ENCODE data around the gene CYP1A2.
"Not testable (repeated sequence)": the region's sequence is repeated elsewhere in the genome, so short reads cannot be mapped to it uniquely, and the experiment has no call there.

Gene CYP1A2

DNA sequence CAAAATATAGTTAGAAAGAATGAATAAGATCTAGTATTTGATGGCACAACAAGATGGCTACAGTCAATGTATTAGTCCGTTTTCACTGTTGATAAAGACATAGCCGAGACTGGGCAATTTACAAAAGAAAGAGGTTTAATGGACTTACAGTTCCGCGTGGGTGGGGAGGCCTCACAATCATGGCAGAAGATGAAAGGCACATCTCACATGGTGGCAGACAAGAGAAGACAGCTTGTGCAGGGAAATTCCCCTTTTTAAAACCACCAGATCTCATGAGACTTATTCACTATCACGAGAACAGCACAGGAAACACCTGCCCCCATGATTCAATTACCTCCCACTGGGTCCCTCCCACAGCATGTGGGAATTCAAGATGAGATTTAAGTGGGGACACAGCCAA lies 10.4 kb upstream of the CYP1A2 start:
- not testable (repeated sequence) for DNase-seq

- DNase-seq = no peak
Observed at GRCh38 chr15:74742422-74742821, 6.2 kb upstream of the CYP1A2 start.

- no peak for DNase-seq
Observed at GRCh38 chr15:74746389-74746788, 2.3 kb upstream of the CYP1A2 start.

GRCh38 chr15:74749832-74750231 lies 1.2 kb downstream of the CYP1A2 start:
- no peak for DNase-seq

DNA sequence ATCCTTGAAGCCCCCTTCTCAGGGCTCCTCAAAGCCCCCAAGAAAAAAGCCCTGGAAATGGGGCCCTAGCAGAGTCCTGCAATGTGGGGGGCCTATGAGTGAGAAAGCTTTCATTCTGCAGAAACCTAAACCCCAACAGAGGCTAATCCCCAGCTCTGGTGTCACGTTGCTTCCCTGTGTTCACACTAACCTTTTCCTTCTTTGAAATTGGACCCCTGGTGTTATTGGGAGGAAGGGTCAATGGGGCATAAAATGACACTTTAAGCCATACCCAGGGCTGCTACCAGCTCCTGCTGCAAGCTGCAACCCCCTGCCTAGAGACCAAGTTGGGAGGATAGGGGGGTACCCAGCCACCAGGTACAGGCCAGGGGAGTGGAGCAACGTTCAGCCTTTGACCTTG lies 2.1 kb downstream of the CYP1A2 start:
- no peak for DNase-seq

GRCh38 chr15:74752011-74752410 lies 3.4 kb downstream of the CYP1A2 start:
- no peak for DNase-seq

GRCh38 chr15:74752531-74752930 lies 3.9 kb downstream of the CYP1A2 start:
- DNase-seq = no peak

DNA sequence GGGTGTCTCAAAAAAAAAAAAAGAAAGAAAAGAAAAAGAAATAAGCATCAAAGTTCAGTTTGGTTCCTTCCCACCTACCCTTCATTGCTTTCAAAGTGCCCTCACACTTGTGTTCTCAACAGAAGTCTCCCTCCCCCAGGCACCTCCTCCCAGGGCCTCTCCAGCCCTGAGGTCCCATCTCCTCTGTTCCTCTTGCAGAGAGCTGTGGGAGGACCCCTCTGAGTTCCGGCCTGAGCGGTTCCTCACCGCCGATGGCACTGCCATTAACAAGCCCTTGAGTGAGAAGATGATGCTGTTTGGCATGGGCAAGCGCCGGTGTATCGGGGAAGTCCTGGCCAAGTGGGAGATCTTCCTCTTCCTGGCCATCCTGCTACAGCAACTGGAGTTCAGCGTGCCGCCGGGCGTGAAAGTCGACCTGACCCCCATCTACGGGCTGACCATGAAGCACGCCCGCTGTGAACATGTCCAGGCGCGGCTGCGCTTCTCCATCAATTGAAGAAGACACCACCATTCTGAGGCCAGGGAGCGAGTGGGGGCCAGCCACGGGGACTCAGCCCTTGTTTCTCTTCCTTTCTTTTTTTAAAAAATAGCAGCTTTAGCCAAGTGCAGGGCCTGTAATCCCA lies 6.1 kb downstream of the CYP1A2 start:
- DNase-seq = no peak

DNA sequence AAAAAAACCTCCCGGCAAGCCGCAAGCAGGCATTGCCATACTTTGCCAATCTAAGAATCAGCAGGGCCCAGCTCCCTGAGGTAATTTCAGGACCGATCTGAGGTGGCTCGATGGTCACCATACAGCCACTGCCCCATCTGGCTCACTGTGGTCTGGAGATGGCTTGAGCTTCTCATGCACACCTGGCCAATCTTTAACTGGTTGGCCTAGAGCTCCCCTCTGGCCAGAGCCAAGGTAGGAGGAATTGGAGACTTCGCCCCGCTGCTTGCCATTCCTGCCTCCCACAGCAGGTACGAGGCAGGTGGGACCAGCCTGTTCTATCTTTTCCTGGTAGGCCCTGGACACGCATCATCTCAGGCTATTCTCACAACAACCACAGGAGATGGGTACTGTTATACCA lies 10.1 kb downstream of the CYP1A2 start:
- DNase-seq = no peak

DNA sequence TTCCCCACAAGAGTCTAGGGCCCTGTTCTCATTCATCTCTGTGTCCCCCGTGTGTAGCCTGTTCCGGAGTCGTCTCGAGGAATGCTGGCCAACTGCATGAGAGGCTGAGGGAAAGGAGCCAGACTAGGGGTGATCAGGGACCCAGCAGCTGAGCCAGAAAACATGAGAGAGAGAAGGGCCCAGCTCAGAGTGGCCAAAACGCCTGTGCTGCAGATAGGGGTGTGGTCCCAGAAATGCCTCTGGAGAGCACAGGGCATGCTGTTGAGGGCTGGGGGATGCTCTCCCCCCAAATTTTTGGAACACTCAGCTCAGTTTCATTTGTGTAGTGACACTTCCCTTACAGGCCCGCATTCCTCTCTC lies 14.1 kb downstream of the CYP1A2 start:
- no peak for DNase-seq

- DNase-seq = no peak
Observed at GRCh38 chr15:74763416-74763815, 14.8 kb downstream of the CYP1A2 start.

DNA sequence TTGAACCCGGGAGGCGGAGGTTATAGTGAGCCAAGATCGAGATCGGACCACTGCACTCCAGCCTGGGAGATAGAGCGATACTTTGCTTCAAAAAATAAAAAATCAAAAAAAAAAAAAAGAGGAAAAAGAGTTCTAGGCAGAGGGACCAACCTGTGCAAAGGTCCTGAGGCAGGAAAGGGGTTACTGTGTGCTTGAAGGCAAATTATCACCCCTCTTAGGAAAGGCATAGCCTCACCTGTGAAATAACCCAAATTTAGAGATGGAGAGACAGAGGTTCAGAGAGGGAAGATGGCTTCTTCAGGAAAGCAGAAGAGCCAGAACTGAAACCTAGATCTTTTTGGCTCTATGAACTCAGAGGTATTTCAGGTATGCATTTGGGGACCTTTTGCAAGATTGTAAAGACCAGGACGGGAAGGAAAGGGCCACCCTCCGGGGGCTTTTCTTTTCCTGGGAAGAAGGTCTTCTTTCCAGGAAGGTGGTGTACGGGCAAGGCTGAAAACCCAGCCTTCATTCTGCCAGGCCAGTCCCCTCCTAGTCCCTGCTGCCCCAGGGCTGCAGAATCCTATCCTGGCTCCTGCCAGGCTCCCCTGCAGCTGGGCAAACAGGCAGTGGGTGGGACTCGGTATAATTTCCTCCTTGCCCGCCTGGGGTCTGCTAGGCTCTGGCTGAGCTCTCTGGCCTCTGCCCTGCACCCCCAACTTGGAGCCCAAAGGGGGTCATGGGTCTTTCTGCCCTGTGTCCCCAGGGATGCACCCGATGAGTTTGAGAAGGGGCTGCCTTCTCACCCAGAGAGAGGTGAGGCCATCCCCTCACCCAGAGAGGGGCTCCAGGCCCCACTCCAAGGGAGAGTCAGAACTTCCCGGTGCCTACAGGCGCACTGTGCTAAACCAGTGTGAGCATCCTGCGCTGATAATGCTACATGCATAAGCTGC lies 18.8 kb downstream of the CYP1A2 start:
- no peak for DNase-seq

DNA sequence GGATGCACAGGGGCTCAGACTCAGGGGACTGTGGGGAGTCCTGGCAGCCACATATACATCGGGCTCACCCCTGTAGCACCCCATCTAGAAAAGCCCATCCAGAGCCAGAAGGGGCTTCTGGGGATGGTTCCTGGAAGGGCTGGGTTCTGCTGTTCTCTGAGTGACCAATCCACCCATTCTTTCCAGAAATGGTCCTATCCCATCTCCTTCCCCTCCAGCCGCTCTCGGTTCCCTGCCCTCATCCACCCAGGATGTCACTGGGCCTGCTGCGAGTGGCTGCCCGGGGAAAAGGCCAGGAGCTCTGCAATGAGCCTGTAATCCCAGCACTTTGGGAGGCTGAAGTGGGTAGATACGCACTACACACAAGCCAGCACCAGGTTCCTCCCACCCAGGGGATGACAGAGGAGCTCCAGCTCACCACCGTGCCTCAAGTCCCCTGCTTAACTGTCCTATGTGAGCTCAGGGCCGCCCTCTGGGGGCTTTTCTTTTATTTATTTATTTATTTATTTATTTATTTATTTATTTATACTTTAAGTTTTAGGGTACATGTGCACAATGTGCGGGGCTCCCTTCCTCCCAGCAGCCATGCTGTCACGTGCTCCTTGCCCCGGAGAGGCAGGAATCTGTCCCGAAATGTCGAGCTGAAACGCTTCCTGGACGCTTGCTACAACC lies 19.6 kb downstream of the CYP1A2 start:
- DNase-seq = no peak

DNA sequence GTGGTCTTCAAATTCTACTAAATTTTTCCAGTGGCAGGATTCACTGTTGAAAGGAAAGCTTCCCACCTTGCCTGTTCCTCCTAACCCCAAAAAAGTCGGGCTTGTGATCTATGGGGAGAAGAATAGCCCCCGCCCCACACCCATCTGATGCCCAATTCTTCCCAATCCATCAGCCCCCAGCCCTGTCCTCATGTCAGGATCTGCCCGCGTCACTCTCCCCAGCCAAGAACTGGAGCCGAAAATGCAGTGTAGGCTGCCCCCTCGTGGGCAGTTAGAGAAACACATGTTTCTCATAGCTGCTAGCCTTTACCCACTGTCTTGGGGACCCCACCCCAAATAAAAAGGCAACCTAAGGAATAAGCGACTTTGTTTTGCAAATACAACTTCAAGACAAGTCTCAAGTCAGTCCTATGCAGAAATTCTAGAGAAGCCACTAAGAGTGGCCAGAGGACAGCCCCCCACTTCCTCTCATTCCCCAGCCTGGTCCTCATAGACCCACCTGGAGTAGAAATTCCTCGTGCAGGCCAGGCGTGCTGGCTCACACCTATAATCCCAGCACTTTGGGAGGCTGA lies 20.2 kb downstream of the CYP1A2 start:
- peak; percentile 26 for DNase-seq

DNA sequence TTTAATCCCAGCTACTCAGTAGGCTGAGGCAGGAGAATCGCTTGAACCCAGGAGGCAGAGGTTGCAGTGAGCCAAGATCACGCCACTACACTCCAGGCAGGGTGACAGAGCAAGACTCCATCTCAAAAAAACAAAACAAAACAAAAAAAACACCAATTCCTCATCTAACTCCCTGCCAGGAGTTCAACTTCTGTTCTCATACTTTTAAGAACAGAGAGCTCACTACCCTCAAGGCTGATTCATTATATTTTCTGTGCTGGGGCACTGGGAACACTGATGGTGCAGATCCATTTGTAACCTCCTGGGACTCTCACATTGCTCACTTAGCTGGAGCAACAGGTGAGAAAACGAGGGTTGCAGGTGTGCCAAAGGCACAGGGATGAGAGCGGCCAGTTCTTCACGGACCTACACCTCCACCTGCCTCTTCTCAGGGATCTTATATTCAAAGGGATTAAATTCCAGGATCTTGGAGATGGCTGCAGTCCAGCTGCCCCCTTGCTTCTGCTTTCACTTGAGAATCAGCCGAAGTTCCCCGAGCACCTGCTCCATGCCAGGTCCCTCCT lies 20.9 kb downstream of the CYP1A2 start:
- no peak for DNase-seq

DNA sequence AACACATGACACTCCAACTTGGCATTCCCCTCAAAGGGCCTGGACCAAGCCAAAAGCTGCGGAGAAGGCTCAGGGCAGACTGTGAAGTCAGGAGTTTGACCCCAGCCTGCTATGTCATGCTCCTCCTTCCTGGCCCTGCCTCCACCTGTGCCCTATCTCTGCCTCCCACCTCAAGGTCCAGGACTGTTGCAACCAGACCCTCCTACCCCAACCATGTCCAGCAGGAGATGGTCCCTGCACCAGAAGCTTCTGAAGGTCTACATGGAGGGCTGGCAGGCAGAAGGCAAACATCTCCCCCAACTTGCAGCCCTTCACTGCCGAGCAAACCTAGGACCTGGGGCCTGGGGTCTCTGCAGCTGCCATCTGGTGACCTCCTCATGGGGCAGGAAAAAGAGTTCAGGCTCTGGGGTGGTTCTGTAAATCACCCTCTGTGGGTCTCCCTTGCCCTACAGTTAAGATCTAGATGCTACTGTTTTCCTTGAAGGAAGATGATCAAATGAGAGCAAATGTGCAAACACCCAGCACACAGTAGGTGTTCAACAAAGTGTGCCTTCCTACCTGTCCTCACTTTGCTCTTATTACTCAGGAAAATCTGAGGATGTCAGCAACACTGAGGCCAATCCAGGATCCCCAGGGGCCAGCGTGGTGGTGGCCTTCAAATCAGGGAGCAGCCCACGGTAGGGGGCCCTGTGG lies 21.7 kb downstream of the CYP1A2 start:
- DNase-seq = no peak

GRCh38 chr15:74773329-74773728 lies 24.7 kb downstream of the CYP1A2 start:
- no peak for DNase-seq

DNA sequence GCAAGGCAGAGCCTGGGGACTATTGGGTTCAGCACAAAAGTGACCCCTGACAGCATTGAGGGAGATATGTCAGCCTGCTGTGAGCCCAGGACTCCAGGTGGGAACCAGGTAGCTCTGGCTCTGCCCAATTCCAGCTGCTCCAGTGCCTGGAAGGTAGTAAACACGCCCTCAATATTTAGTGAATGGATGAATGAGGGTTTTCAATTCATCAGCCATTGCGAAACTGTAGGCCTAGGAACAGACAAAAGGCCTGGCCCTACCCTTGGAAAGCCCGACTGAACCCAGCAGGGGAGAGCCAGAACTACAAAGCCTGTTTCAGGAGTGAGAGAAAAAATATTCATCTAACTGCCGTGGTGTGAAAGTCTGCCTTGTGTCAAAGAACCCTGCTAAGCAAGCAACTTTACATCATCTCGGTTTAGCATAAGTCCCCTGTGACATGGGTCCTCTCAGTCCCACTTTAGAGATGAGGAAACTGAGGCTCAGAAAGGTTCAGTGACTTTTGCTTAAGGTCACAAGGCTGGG lies 25.1 kb downstream of the CYP1A2 start:
- DNase-seq = no peak

DNA sequence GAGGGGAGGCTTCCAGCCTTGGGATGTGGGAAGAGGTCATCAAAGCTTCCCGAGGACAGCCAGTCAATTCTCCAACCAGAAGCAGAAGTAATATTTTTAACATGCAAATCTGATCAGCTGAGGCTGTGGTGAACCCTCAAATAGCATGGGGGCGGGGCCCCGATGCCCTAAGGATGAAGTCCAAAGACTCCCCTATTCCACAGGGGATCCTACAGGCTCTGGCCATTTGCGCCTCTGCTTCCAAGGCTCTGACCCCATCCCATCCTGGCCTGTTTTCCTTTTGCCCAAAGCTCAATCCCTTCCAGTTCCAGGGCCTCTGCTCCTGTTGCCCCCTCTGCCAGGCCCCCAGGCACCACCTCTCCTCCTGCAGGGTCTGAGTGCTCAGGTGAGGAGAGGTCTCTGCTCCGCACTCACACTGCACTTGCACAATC lies 26.5 kb downstream of the CYP1A2 start:
- DNase-seq = no peak

GRCh38 chr15:74775894-74776293 lies 27.2 kb downstream of the CYP1A2 start:
- no peak for DNase-seq

DNA sequence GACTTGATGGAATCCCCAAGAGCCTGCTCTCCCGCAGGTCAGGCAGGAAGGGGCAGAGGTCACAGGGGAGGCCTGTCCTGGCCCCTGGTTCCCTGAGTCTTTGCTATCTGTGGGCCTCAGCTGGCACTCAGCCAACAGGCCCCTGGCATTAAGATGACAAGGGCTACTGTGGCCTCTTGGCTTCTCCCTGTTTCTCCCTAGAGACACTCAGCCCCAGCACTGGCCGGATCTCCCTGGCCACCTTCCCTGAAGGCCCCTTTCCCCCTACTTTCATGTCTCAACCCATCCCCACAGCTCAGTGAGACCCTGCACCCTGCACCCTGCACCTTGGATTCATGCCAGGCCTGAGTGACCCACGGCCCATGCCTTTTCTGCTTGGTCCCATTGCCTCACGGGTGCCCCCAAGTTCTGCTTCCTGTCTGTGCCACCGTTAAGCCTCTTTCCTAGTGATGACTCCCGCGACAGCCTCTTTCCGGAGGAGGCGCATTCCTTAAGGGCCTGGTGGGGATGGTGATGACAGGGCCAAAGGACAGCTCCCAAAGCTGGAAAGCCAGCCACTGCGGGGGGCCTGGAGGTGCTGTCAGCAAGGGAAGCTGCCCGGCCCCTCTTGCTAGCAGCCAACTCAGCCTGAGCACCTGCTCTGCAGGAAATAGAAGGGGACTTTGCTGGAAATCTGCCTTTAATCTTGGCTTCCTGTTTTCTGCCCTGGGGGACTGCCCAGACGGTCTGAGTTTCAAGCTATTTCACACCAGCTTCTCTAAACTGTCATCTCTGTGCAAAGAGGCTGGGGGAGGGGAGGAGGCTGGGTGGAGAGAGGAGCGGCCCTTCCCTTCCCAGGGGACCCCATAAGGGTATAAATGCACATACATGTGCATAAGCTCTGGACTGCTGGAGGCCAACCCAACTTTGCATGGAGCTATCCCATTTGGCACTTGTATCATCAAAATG lies 28.4 kb downstream of the CYP1A2 start:
- DNase-seq = no peak

Measured in NCI-H2227 treated with DMSO at 0.1 percent for 48 hours (cell line).